ENCODE results near the gene FAM219B. TPM values are rescaled to one million over a fixed set of nuclear protein-coding genes. Genes with fewer than 3 reads are reported as not detected.

FAM219B gene
- total RNA-seq, 1 donor from 2014 or later = 68.0 TPM

DNA sequence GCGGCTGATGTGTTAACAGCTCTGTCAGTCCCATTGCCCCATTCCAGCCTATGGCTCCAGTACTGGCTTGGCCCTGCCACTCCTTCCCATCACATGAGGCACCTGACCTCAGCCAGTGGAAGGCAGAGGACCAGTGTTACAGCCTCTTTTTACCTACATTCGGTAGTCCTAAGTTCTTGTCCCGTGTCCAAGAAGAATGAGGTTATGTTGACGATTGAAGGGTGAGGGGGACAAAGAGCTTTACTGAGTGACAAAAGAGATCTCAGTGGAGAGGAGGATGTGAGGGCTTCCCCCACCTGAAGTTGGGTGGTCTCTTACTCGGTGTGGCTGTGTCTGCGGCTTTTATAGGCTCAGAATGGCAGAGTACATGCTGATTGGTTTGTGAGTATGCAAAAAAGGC is 24.1 kb downstream of the FAM219B start:
- no peak overlapping the region for H3K27ac Mint-ChIP-seq
- DNase-seq = no peak
- no peak overlapping the region for H3K4me3 Mint-ChIP-seq
- H3K36me3 Mint-ChIP-seq (ENCODE audit: low read depth) = no peaks in the 10 kb centered on the region
- no peaks in the 10 kb centered on the region for H3K27me3 Mint-ChIP-seq
- H3K4me1 Mint-ChIP-seq = peaks cover 10% of the 10 kb centered on the region
- intact Hi-C loops (cut with micrococcal nuclease) = no loop called here
- no peaks in the 10 kb centered on the region for H3K9me3 Mint-ChIP-seq

DNA sequence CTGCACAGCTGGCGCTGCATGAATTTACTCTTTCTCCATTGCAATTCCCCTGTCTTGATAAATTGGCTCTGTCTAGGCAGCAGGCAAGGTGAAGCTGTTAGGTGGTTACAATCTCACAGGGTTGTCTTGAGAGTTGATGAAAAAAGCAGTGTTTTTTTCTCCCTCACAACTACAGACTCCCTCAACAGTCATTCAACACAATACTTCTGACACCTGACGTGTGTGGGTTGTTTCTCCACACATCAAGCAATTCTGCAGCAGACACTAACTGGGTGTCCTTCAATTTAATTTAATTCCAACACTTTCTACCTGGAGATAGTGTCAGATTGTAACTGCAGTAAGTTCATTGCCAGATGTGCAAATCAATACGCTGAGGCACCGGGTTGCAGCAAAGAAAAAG is 28.4 kb downstream of the FAM219B start:
- intact Hi-C loops (cut with micrococcal nuclease) = no loop called here
- H3K4me3 Mint-ChIP-seq = no peak overlapping the region
- DNase-seq = no peak

DNA sequence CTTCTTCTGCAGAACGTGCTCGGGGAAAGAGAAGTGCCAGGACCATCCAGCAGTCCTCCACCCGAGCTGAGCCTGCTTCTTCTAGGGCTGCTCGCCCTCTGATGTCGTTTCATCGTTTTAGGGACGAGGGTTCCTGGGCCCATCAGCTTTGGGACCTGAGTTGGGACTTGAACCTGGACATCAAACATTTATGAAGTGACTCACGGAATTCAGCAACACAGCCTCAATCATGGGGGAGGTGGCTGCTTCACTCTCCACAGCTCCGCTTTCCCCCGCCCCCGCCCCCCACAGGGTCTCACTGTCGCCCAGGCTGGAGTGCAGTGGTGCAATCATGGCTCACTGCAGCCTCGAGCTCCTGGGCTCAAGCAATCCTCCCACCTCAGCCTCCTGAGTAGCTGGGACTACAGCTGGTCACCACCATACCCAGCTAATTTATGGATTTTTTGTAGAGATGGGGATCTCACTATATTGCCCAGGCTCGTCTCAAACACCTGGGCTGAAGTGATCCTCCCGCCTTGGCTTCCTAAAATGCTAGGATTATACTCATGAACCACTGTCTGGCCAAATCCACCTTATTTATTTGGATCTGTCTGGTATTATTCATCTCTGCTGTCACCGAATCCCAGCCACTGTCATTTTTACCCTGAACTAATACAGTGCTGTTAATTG is 32.8 kb downstream of the FAM219B start:
- no peak for DNase-seq
- peaks cover 38% of the 10 kb centered on the region for H3K4me1 Mint-ChIP-seq

More for the DNA sequence above, 28.4 kb downstream of the FAM219B start:
- H3K36me3 Mint-ChIP-seq (ENCODE audit: low read depth) = no peaks in the 10 kb centered on the region
- H3K4me1 Mint-ChIP-seq = peaks cover 9% of the 10 kb centered on the region
- no peaks in the 10 kb centered on the region for H3K9me3 Mint-ChIP-seq
- no peak overlapping the region for H3K27ac Mint-ChIP-seq
- H3K27me3 Mint-ChIP-seq = no peaks in the 10 kb centered on the region

DNA sequence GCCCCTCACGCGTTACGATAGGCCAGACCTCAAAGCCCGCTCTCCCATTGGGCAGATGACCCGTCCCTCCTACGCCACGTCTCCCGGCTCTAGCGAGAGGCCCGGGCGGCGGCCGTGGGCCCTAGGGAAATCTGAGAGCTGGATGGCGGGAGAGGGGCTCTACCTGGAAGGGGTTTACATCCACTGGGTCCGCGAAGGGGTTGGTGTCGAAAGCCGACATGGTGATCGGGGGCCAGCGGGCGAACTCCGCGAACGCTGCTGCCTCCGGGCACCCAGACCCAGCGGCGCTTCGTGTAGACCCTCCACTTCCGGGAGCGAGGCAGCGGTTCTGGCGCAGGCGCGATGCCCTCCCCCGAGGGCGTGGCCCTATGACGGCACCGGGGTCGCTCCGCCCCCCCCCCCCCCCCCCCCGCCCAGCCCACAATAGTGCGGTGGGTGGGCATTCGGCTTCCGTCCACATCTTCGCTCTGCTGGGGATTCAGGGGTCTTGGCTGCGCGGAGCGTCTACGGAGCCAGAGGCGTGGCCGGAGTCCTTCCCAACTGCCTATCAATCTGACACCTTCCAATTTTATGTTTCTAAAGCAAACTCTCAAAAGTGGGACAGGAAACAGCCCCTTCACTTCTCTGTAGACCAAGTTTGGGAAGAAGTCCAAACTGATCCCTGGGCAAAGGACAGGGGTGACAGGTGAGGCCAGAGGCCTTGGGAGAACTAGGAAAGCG is 33.5 kb downstream of the FAM219B start, which contains the start of gene SCAMP2:
Gene SCAMP2 (minus strand): TSS at position 330 of the 720 bp plus-strand sequence. CDS start 110 bp downstream, at position 220.
- H3K36me3 Mint-ChIP-seq (ENCODE audit: low read depth) = peaks cover 20% of the 10 kb centered on the region
- H3K4me1 Mint-ChIP-seq = peaks cover 44% of the 10 kb centered on the region
- no peaks in the 10 kb centered on the region for H3K27me3 Mint-ChIP-seq
- intact Hi-C loops (cut with micrococcal nuclease) = loop anchor here (1.0 kb wide), 4 partner anchors 16 to 90 kb away; partner anchors contain the start of genes FAM219B and ULK3
- H3K27ac Mint-ChIP-seq = peak within 1 kb of the TSS; percentile 93
- DNase-seq = peak; percentile 96
- H3K4me3 Mint-ChIP-seq = peak within 1 kb of the TSS; percentile 99
- H3K9me3 Mint-ChIP-seq = no peaks in the 10 kb centered on the region

More for the DNA sequence above, 32.8 kb downstream of the FAM219B start:
- H3K36me3 Mint-ChIP-seq (ENCODE audit: low read depth) = peaks cover 16% of the 10 kb centered on the region
- H3K4me3 Mint-ChIP-seq = peak overlapping the region; percentile 99
- no peaks in the 10 kb centered on the region for H3K9me3 Mint-ChIP-seq
- intact Hi-C loops (cut with micrococcal nuclease) = loop anchor here (1.0 kb wide), 4 partner anchors 15 to 91 kb away; partner anchors contain the start of genes FAM219B and ULK3
- H3K27me3 Mint-ChIP-seq = no peaks in the 10 kb centered on the region
- peak overlapping the region; percentile 93 for H3K27ac Mint-ChIP-seq

DNA sequence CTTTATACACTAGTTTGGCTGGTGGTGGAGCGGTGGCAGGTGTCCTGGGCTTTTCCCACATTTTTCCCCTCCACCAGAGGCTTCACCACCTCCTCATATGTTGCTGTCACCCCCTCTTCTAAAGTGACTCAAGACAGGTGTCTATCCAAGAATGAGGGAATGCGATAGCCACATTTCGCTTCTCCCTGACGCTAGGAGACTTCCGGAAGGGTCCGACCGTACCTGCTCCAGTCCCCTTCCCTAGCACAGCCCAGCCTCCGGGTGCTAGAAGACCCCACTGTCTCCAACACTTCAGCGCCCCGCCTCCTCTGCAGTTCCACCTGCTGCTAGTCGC is 34.0 kb downstream of the FAM219B start:
- intact Hi-C loops (cut with micrococcal nuclease) = loop anchor here (1.0 kb wide), 4 partner anchors 17 to 89 kb away; partner anchors contain the start of genes FAM219B and ULK3
- H3K27me3 Mint-ChIP-seq = no peaks in the 10 kb centered on the region
- peaks cover 49% of the 10 kb centered on the region for H3K4me1 Mint-ChIP-seq
- no peak for DNase-seq
- peaks cover 26% of the 10 kb centered on the region for H3K36me3 Mint-ChIP-seq (ENCODE audit: low read depth)
- no peaks in the 10 kb centered on the region for H3K9me3 Mint-ChIP-seq
- H3K4me3 Mint-ChIP-seq = peak overlapping the region; percentile 99
- H3K27ac Mint-ChIP-seq = peak overlapping the region; percentile 93

DNA sequence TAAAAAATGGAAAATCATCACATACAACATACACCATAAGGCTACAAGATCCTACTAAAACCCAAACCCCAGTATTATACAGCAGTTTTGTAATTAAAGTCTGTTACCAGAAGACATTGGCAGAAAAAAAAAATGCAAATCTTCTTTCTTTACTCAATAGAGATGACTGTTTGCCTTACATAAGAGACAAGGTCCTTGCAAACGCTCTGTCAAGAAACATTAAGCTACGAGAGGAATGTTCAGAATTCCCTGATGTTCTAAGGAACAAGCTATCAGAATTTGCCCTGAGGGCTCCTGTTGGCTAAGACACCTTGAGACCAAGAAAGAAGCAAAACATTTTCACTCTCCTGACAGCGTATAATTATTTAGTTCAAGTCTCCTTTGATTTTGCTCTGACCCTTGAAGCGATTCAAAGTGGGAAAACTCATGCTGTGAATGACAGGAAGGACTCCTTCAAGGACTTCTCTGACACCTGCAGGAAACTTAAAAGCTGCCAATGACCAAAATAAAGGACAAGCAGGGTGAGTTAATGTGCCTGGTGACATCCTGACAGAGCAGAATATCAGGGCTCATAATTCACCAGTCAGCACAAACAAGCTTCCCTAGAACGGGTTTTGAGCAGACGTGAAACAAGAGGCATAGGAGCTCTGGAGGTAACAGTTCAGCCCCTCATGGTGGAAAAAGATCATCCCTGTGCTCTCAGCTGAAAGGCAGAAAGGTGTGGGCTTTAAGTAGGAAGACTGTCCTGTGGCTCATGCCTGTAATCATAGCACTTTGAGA is 36.0 kb downstream of the FAM219B start:
- no peaks in the 10 kb centered on the region for H3K9me3 Mint-ChIP-seq
- H3K27ac Mint-ChIP-seq = peak overlapping the region; percentile 84
- peak overlapping the region; percentile 99 for H3K4me3 Mint-ChIP-seq
- peaks cover 63% of the 10 kb centered on the region for H3K4me1 Mint-ChIP-seq
- intact Hi-C loops (cut with micrococcal nuclease) = loop anchor here (1.0 kb wide), 1 partner anchor 25 kb away; no protein-coding TSS in a partner anchor
- H3K27me3 Mint-ChIP-seq = no peaks in the 10 kb centered on the region
- H3K36me3 Mint-ChIP-seq (ENCODE audit: low read depth) = peaks cover 35% of the 10 kb centered on the region
- DNase-seq = no peak

DNA sequence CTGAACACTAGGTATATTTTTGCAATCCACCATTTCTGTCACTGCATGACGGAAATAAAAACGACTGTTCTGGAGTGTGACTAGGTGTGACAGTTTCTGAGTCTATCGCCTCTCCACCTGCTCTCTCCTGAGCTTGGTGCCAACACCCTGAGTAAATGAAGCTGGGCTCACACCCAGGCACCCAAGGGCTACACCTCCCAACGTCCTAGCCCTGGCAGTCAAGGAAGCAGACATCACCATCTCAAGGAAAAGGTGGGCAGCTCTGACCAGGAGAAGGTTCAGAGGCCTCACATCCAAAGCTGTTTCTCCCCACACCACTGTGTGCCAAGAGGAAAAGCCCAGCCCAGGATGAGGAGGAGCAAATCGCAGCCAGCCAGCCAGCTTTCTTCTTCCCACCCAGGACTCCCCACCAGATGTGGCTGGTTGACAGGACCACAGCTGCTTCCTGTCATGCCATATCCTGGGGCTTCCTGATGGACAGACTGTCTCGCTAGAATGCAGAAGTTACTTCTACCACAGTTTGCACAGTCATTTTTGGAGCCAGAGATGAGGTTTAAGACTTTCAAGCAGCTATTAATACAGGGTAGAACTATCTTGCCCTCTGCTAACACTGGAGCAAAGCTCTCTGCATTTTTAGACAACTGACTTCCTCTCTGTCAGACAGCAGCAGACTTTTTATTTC is 36.8 kb downstream of the FAM219B start:
- Mint-ChIP-seq H3K4me1 (peaks cover 66% of the 10 kb centered on the region), H3K36me3 (ENCODE audit: low read depth) (peaks cover 39% of the 10 kb centered on the region)
- intact Hi-C loops (cut with micrococcal nuclease) = loop anchor here (1.0 kb wide), 1 partner anchor 25 kb away; no protein-coding TSS in a partner anchor

DNA sequence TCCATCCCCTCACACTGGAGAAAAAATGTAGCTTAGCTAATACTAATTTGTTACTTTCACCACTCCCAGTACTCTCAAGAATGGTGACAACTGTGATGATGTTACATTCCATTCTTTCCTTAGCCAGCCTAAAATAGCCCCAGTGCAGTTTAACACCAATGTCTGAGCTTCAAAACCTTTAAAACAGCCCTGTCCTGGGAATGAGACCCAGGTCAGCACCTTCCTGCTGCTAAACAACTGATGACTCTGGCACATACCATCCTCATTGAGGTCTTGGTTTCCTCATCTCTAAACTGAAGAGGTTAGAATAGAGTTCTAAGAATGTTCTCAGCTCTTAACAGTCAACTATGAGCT is 37.3 kb downstream of the FAM219B start:
- intact Hi-C loops (cut with micrococcal nuclease) = no loop called here
- Mint-ChIP-seq H3K27me3 (no peaks in the 10 kb centered on the region), H3K27ac (peak overlapping the region; percentile 84), H3K9me3 (no peaks in the 10 kb centered on the region), H3K4me3 (peak overlapping the region; percentile 99), H3K36me3 (ENCODE audit: low read depth) (peaks cover 42% of the 10 kb centered on the region), H3K4me1 (peaks cover 69% of the 10 kb centered on the region)
- no peak for DNase-seq

More for the DNA sequence above, 36.8 kb downstream of the FAM219B start:
- peak overlapping the region; percentile 84 for H3K27ac Mint-ChIP-seq
- peak overlapping the region; percentile 99 for H3K4me3 Mint-ChIP-seq
- DNase-seq = peak; percentile 83
- no peaks in the 10 kb centered on the region for H3K9me3 Mint-ChIP-seq
- no peaks in the 10 kb centered on the region for H3K27me3 Mint-ChIP-seq

DNA sequence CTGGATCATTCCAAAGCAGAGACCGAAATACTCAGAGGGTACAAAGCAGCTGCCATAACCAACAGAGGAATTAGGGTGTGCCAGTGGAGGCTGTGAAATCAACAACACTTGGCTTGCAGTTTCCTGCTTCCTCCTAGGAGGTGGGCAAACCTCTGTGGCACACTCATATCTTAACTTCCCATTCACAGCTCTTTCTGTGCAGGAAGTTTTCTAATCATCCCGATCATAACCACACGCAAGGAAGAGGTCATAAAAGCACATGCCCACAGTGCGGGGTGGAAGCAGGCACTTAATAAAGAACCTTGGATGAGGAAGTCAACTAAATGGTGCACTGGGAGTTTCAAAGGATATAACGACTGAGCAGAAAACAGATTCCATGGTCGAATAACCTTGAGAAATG is 38.6 kb downstream of the FAM219B start:
- Mint-ChIP-seq H3K4me1 (peaks cover 69% of the 10 kb centered on the region), H3K27ac (peak overlapping the region; percentile 54), H3K27me3 (no peaks in the 10 kb centered on the region), H3K4me3 (peak overlapping the region; percentile 48), H3K36me3 (ENCODE audit: low read depth) (peaks cover 47% of the 10 kb centered on the region), H3K9me3 (no peaks in the 10 kb centered on the region)
- intact Hi-C loops (cut with micrococcal nuclease) = no loop called here
- DNase-seq = no peak

DNA sequence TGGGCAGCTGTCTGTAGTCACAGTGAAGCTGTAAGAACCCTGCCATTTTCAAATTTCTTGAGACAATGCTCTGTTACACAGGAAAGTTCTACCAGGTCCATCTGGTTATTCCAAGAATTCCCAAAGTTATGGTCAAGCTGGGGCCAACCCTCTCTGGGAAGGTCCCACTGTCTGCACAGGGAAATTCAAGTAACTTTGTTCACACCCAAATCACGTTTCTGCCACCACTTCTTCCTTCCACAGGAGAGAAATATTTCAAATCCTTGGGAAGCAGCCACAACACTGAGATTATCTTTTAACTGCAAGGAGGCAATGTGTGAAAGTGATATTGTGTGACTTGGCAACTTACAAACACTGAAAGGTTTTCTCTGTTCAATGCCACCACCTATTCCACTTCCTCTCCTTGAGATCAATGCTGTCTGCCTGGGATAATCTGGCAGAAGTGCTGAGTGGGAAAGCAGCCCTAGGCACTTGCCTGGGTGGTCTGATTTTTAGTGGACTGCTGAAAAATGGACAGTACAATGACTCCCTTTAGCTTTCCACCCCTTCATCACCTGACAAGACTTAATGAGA is 39.1 kb downstream of the FAM219B start:
- Mint-ChIP-seq H3K4me3 (peak overlapping the region; percentile 48), H3K27me3 (no peaks in the 10 kb centered on the region), H3K36me3 (ENCODE audit: low read depth) (peaks cover 44% of the 10 kb centered on the region), H3K27ac (peak overlapping the region; percentile 54), H3K9me3 (no peaks in the 10 kb centered on the region), H3K4me1 (peaks cover 65% of the 10 kb centered on the region)
- no peak for DNase-seq
- intact Hi-C loops (cut with micrococcal nuclease) = no loop called here

DNA sequence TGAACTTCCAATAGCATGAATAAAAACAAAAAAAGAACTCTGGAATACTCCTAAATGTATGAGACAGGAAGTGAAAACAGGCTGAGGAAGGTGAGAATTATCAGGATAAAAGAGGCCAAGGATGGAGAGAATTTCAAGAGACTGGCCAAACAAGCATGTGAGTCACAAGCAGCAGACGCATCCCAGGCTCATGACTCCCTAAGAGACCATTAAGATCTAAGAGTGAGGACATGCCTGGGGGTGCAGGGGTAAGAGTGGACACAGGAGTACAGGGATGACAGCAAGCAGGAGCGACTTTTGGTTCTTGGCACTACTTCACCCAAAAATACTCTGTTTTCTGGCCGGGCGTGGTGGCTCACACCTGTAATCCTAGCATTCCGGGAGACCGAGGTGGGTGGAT is 40.6 kb downstream of the FAM219B start:
- DNase-seq = no peak
- no peak overlapping the region for H3K27ac Mint-ChIP-seq
- H3K4me1 Mint-ChIP-seq = peaks cover 61% of the 10 kb centered on the region
- H3K9me3 Mint-ChIP-seq = no peaks in the 10 kb centered on the region
- intact Hi-C loops (cut with micrococcal nuclease) = no loop called here
- H3K27me3 Mint-ChIP-seq = no peaks in the 10 kb centered on the region
- H3K36me3 Mint-ChIP-seq (ENCODE audit: low read depth) = peaks cover 41% of the 10 kb centered on the region
- no peak overlapping the region for H3K4me3 Mint-ChIP-seq

DNA sequence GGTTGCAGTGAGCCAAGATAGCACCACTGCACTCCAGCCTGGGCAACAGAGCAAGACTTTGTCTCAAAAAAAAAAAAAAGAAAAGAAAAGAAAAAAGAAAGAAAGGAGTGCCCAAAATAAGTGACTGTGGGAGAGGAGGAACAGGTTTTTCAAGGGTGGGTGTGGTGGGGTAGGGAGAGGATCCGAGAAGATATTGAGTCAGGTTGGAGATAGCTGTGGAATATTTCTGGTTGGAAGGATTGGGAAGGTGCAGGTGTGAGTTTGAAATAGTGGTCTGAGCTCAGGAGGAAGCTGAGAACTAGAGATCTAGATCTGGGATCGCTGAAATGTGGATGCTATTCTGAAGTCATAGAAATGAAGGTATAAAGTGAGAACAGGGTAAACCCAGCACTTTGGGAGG is 41.3 kb downstream of the FAM219B start:
- H3K36me3 Mint-ChIP-seq (ENCODE audit: low read depth) = peaks cover 41% of the 10 kb centered on the region
- H3K9me3 Mint-ChIP-seq = no peaks in the 10 kb centered on the region
- intact Hi-C loops (cut with micrococcal nuclease) = no loop called here
- H3K4me1 Mint-ChIP-seq = peaks cover 53% of the 10 kb centered on the region
- peak overlapping the region; percentile 77 for H3K27ac Mint-ChIP-seq
- no peaks in the 10 kb centered on the region for H3K27me3 Mint-ChIP-seq
- no peak for DNase-seq
- H3K4me3 Mint-ChIP-seq = no peak overlapping the region

DNA sequence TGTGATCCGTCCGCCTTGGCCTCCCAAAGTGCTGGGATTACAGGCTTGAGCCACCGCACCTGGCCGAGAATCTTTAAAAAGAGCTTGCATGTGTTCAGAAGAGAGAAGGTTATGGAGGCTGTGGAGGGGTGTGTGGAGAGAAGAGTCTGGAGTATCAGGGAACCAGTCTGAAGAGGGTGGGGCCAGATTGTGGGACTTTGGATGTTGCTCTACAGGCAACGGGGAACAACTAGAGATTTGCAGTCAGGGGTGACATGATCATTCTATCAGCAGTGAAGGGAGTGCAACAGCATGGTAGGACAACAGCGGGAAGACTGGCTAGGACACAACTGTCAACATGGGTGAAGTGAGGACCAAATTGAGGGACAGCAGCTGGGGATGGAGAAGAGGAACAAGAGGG is 42.4 kb downstream of the FAM219B start:
- Mint-ChIP-seq H3K27ac (peak overlapping the region; percentile 72), H3K4me1 (peaks cover 45% of the 10 kb centered on the region), H3K27me3 (no peaks in the 10 kb centered on the region), H3K4me3 (no peak overlapping the region), H3K36me3 (ENCODE audit: low read depth) (peaks cover 32% of the 10 kb centered on the region), H3K9me3 (no peaks in the 10 kb centered on the region)
- intact Hi-C loops (cut with micrococcal nuclease) = no loop called here
- DNase-seq = no peak

Measured in activated CD4-positive, alpha-beta T cell treated with anti-CD3 and anti-CD28 coated beads, Interleukin-2, amount 10 ng/mL, durations not matched to agents 24 days and 14 days (primary cell).